Measurements from ENCODE around the gene TXLNA.
"Not testable (repeated sequence)": the region's sequence is repeated elsewhere in the genome, so short reads cannot be mapped to it uniquely, and the experiment has no call there.

Gene TXLNA

DNA sequence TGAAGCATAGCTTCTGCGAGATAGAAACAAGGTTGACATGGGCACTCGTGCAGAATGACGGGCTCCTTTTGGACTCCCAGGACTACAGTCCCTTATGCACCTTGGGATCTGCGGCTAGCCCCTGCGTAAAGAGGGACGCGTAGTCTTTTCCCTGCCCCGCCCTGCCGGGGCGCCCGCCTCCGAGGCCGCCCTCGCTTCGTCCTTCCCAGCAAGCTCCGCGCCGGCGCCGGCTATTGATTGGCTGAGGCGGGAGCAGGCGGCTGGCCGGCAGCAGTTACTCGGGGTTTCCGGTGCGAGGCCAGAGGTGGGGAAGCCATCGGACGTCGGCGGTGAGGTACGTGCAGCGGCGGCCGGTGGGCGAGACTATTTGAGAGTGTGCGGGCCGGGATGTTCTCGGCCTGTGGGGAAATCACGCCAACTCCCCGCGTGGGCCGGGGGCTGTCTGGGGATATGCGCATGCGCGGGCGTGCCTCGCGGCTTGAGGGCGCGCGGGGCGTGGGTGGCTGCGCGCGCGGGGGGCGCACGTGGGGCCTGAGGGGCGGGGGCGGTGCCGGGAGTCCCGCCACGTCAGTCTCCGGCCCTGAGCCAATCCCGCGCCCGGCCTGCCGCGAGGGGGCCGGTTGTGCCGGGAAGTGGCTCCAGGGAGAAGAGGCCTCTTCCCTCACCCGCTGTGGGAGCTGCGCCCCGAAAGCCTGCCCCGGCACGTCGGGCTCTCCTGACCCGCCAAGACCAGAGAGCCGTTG, at the start of gene TXLNA:
Gene TXLNA (plus strand): TSS at position 233 of the 743 bp plus-strand sequence. CDS start 671 bp downstream, outside the sequence.
- Histone ChIP-seq H3K9me3 (ENCODE audit: control insufficient read depth, insufficient read depth, low read length) (no peaks in the 10 kb centered on the region), H3K9ac (ENCODE audit: low read depth, low read length) (peak within 1 kb of the TSS; percentile 90), H3K36me3 (ENCODE audit: control insufficient read depth, insufficient read depth, low read length) (peaks cover 20% of the 10 kb centered on the region), H3K27me3 (ENCODE audit: control insufficient read depth, insufficient read depth, low read length) (no peaks in the 10 kb centered on the region), H3K4me3 (ENCODE audit: low read depth, low read length) (peak within 1 kb of the TSS; percentile 81), H3K4me1 (ENCODE audit: control insufficient read depth, insufficient read depth, low read length) (peaks cover 11% of the 10 kb centered on the region)

DNA sequence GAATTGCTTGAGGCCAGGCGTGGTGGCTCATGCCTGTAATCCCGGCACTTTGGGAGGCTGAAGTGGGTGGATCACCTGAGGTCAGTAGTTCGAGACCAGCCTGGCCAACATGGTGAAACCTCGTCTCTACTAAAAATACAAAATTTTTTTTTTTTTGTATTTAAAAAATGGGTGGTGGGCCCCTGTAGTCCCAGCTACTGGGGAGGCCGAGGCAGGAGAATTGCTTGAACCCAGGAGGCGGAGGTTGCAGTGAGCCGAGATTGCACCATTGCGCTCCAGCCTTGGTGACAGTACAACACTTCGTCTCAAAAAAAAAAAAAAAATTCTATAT, 45.6 kb upstream of the TXLNA start:
- H3K9me3 ChIP-seq (ENCODE audit: control insufficient read depth, insufficient read depth, low read length); H3K4me1 ChIP-seq (ENCODE audit: control insufficient read depth, insufficient read depth, low read length); H3K4me3 ChIP-seq (ENCODE audit: low read depth, low read length); H3K36me3 ChIP-seq (ENCODE audit: control insufficient read depth, insufficient read depth, low read length); H3K27me3 ChIP-seq (ENCODE audit: control insufficient read depth, insufficient read depth, low read length); H3K9ac ChIP-seq (ENCODE audit: low read depth, low read length): not testable (repeated sequence)

- Histone ChIP-seq H3K27me3 (ENCODE audit: control insufficient read depth, insufficient read depth, low read length) (no peaks in the 10 kb centered on the region), H3K9me3 (ENCODE audit: control insufficient read depth, insufficient read depth, low read length) (no peaks in the 10 kb centered on the region), H3K4me3 (ENCODE audit: low read depth, low read length) (no peak overlapping the region), H3K9ac (ENCODE audit: low read depth, low read length) (no peak overlapping the region), H3K36me3 (ENCODE audit: control insufficient read depth, insufficient read depth, low read length) (no peaks in the 10 kb centered on the region), H3K4me1 (ENCODE audit: control insufficient read depth, insufficient read depth, low read length) (no peaks in the 10 kb centered on the region)
Measured at GRCh38 chr1:32137111-32137510, 42.4 kb upstream of the TXLNA start.

DNA sequence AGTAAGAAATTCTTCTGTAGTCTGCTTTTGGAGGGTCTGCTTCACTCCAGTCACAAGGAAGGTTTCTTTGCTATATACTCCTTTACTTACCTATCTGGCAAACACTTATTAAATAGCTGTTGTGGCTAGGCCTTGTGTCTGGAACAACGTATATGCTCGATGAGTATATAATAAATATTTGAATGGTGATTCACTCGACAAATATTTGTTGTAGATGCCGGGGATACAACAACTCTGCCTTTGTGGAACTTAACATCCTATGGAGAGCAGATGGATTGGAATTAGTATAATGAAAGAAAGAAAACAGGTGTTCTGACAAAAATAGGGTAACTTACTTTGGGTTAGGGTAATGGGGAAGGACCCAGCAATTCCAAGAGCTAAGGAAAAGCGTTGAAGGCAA, 40.5 kb upstream of the TXLNA start:
- H3K4me3 ChIP-seq (ENCODE audit: low read depth, low read length), result no peak overlapping the region
- no peaks in the 10 kb centered on the region for H3K27me3 ChIP-seq (ENCODE audit: control insufficient read depth, insufficient read depth, low read length)
- no peaks in the 10 kb centered on the region for H3K9me3 ChIP-seq (ENCODE audit: control insufficient read depth, insufficient read depth, low read length)
- H3K36me3 ChIP-seq (ENCODE audit: control insufficient read depth, insufficient read depth, low read length), result no peaks in the 10 kb centered on the region
- H3K4me1 ChIP-seq (ENCODE audit: control insufficient read depth, insufficient read depth, low read length), result no peaks in the 10 kb centered on the region
- H3K9ac ChIP-seq (ENCODE audit: low read depth, low read length), result no peak overlapping the region

DNA sequence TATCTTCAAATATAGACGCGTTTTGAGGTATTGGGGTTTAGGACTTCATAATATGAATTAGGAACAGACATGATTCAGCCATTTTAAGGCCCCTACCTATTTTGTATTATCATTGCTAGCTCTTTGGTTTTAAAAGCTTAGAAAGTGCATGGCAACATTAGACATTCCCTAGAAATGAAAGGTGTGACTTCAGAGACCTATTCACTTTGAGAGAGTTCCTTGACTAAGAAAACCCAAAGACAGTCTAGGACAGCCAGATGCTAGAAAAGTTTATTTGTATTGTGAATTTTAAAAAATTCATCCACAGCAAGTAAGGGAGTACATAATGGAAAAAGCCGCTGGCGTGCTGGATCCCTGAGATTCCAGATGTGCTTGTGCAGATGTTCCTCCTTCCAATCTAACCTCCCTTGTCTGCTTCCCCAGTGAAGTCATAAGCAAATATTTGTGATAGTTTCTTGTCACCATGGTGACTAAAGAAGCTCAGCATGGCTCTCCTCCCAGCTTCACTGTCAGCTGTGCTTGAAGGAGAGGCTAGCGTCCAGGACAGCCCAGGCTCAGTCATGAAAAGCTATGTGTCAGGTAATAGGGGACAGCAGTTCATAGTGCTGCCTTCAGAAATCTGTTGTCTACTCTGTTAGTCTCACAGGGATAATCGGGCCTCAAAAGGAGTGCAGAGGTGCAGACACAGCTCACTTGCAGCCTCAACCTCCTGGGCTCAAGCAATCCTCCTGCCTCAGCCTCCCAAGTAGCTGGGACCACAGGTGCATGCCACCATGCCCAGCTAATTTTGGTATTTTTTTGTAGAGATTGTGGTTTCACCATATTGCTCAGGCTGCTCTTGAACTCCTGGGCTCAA, 36.8 kb upstream of the TXLNA start:
- H3K4me1 ChIP-seq (ENCODE audit: control insufficient read depth, insufficient read depth, low read length), result no peaks in the 10 kb centered on the region
- no peak overlapping the region for H3K9ac ChIP-seq (ENCODE audit: low read depth, low read length)
- H3K4me3 ChIP-seq (ENCODE audit: low read depth, low read length), result no peak overlapping the region
- H3K27me3 ChIP-seq (ENCODE audit: control insufficient read depth, insufficient read depth, low read length), result no peaks in the 10 kb centered on the region
- no peaks in the 10 kb centered on the region for H3K36me3 ChIP-seq (ENCODE audit: control insufficient read depth, insufficient read depth, low read length)
- H3K9me3 ChIP-seq (ENCODE audit: control insufficient read depth, insufficient read depth, low read length), result no peaks in the 10 kb centered on the region

- H3K4me3 ChIP-seq (ENCODE audit: low read depth, low read length); H3K4me1 ChIP-seq (ENCODE audit: control insufficient read depth, insufficient read depth, low read length); H3K36me3 ChIP-seq (ENCODE audit: control insufficient read depth, insufficient read depth, low read length); H3K9me3 ChIP-seq (ENCODE audit: control insufficient read depth, insufficient read depth, low read length); H3K27me3 ChIP-seq (ENCODE audit: control insufficient read depth, insufficient read depth, low read length); H3K9ac ChIP-seq (ENCODE audit: low read depth, low read length): not testable (repeated sequence)
Measured at GRCh38 chr1:32143302-32143695, 36.2 kb upstream of the TXLNA start.

GRCh38 chr1:32144033-32144432, 35.4 kb upstream of the TXLNA start:
- Histone ChIP-seq H3K9ac (ENCODE audit: low read depth, low read length) (no peak overlapping the region), H3K9me3 (ENCODE audit: control insufficient read depth, insufficient read depth, low read length) (no peaks in the 10 kb centered on the region), H3K4me3 (ENCODE audit: low read depth, low read length) (no peak overlapping the region), H3K36me3 (ENCODE audit: control insufficient read depth, insufficient read depth, low read length) (no peaks in the 10 kb centered on the region), H3K4me1 (ENCODE audit: control insufficient read depth, insufficient read depth, low read length) (no peaks in the 10 kb centered on the region), H3K27me3 (ENCODE audit: control insufficient read depth, insufficient read depth, low read length) (no peaks in the 10 kb centered on the region)

DNA sequence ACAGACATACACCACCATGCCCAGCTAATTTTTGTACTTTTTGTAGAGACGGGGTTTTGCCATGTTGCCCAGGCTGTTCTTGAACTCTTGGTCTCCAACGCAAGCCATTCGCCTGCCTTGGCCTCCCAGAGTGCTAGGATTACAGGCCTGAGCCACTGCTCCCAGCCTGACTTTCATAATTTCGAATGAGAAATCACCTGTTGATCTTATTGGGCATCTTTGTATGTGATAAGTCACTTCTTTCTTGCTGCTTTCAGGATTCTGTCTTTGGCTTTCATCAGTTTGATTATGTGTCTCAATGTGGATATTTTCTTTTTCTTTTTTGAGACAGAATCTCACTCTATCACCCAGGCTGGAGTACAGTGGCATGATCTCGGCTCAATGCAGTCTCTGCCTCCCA, 31.7 kb upstream of the TXLNA start:
- not testable (repeated sequence) for H3K4me3 ChIP-seq (ENCODE audit: low read depth, low read length); H3K9me3 ChIP-seq (ENCODE audit: control insufficient read depth, insufficient read depth, low read length); H3K9ac ChIP-seq (ENCODE audit: low read depth, low read length); H3K4me1 ChIP-seq (ENCODE audit: control insufficient read depth, insufficient read depth, low read length); H3K36me3 ChIP-seq (ENCODE audit: control insufficient read depth, insufficient read depth, low read length); H3K27me3 ChIP-seq (ENCODE audit: control insufficient read depth, insufficient read depth, low read length)

DNA sequence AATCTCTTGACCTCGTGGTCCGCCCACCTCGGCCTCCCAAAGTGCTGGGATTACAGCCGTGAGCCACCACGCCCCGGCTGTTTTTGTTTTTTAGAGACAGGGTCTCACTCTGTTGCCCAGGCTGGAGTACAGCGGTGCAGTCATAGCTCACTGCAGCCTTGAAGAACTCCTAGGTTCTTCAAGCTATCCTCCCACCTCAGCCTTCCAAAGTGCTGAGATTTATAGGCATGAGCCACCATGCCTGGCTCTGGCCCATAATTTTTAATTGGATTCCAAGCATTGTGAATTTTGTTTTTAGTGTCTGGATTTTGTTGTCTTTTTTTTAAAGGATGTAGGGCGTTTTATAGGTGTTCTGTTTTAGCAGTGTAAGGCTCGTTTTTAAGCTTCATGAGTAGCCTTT, 28.6 kb upstream of the TXLNA start:
- Histone ChIP-seq H3K9ac (ENCODE audit: low read depth, low read length) (no peak overlapping the region), H3K9me3 (ENCODE audit: control insufficient read depth, insufficient read depth, low read length) (no peaks in the 10 kb centered on the region), H3K4me3 (ENCODE audit: low read depth, low read length) (no peak overlapping the region), H3K27me3 (ENCODE audit: control insufficient read depth, insufficient read depth, low read length) (no peaks in the 10 kb centered on the region), H3K36me3 (ENCODE audit: control insufficient read depth, insufficient read depth, low read length) (no peaks in the 10 kb centered on the region), H3K4me1 (ENCODE audit: control insufficient read depth, insufficient read depth, low read length) (no peaks in the 10 kb centered on the region)

DNA sequence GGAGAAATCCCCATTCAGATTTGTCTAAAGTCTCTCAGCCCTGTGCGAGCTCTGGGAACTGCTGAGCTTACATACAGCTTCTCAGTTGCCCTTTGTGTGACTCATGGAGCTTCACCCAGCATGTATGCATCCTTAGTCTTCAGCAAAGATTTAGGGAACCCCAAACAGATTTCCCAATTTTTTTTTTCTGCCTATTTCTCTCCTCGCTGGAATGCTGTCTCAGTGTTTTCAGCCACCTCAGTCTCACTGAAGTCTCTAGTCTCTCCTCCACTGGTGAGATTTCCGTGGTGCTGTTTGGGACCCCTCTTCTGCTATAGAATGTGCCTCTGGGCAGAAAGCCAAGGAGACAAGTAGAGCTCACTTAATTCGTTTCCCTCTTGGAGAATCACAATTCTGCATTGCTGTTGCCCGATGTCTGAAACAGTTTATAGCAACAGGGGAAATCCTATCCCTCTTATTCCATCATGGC, 28.1 kb upstream of the TXLNA start:
- Histone ChIP-seq H3K9me3 (ENCODE audit: control insufficient read depth, insufficient read depth, low read length) (no peaks in the 10 kb centered on the region), H3K9ac (ENCODE audit: low read depth, low read length) (no peak overlapping the region), H3K4me3 (ENCODE audit: low read depth, low read length) (no peak overlapping the region), H3K36me3 (ENCODE audit: control insufficient read depth, insufficient read depth, low read length) (no peaks in the 10 kb centered on the region), H3K4me1 (ENCODE audit: control insufficient read depth, insufficient read depth, low read length) (no peaks in the 10 kb centered on the region), H3K27me3 (ENCODE audit: control insufficient read depth, insufficient read depth, low read length) (no peaks in the 10 kb centered on the region)

DNA sequence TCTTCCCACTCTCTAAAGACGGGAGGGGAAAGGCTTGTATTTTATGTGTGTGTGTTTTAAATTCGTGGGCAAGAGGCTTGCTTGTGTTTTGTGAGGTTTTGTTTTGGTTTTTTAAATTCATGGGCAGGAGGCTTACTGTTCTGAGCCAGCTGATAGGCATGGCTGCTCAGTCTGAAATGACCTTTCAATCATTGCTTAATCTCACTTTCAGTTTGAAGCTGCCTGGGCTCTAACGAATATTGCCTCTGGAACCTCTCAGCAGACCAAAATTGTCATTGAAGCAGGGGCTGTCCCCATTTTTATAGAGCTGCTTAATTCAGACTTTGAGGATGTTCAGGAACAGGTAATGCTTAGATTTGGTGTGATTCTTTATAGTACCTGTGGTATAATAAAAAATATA, 20.3 kb upstream of the TXLNA start:
- Histone ChIP-seq H3K27me3 (ENCODE audit: control insufficient read depth, insufficient read depth, low read length) (no peaks in the 10 kb centered on the region), H3K4me3 (ENCODE audit: low read depth, low read length) (no peak overlapping the region), H3K36me3 (ENCODE audit: control insufficient read depth, insufficient read depth, low read length) (peaks cover 24% of the 10 kb centered on the region), H3K9ac (ENCODE audit: low read depth, low read length) (no peak overlapping the region), H3K4me1 (ENCODE audit: control insufficient read depth, insufficient read depth, low read length) (no peaks in the 10 kb centered on the region), H3K9me3 (ENCODE audit: control insufficient read depth, insufficient read depth, low read length) (no peaks in the 10 kb centered on the region)

- H3K4me1 ChIP-seq (ENCODE audit: control insufficient read depth, insufficient read depth, low read length), result no peaks in the 10 kb centered on the region
- peaks cover 28% of the 10 kb centered on the region for H3K36me3 ChIP-seq (ENCODE audit: control insufficient read depth, insufficient read depth, low read length)
- H3K27me3 ChIP-seq (ENCODE audit: control insufficient read depth, insufficient read depth, low read length), result no peaks in the 10 kb centered on the region
- H3K9ac ChIP-seq (ENCODE audit: low read depth, low read length), result no peak overlapping the region
- H3K4me3 ChIP-seq (ENCODE audit: low read depth, low read length), result no peak overlapping the region
- H3K9me3 ChIP-seq (ENCODE audit: control insufficient read depth, insufficient read depth, low read length), result no peaks in the 10 kb centered on the region
Measured at GRCh38 chr1:32163405-32163804, 16.1 kb upstream of the TXLNA start.
